Activated T-cell treated with anti-CD3 and anti-CD28 coated beads for 4 hours (primary cell): ENCODE measurements around the gene TRIM34.
"Not testable (repeated sequence)": the region's sequence is repeated elsewhere in the genome, so short reads cannot be mapped to it uniquely, and the experiment has no call there.

ENCODE experiments used
- DNase-seq: peaks from one replicate; pipeline ENCODE4 v3.0.0-alpha.2; 2020

The TRIM34 gene, protein sequence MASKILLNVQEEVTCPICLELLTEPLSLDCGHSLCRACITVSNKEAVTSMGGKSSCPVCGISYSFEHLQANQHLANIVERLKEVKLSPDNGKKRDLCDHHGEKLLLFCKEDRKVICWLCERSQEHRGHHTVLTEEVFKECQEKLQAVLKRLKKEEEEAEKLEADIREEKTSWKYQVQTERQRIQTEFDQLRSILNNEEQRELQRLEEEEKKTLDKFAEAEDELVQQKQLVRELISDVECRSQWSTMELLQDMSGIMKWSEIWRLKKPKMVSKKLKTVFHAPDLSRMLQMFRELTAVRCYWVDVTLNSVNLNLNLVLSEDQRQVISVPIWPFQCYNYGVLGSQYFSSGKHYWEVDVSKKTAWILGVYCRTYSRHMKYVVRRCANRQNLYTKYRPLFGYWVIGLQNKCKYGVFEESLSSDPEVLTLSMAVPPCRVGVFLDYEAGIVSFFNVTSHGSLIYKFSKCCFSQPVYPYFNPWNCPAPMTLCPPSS

DNA sequence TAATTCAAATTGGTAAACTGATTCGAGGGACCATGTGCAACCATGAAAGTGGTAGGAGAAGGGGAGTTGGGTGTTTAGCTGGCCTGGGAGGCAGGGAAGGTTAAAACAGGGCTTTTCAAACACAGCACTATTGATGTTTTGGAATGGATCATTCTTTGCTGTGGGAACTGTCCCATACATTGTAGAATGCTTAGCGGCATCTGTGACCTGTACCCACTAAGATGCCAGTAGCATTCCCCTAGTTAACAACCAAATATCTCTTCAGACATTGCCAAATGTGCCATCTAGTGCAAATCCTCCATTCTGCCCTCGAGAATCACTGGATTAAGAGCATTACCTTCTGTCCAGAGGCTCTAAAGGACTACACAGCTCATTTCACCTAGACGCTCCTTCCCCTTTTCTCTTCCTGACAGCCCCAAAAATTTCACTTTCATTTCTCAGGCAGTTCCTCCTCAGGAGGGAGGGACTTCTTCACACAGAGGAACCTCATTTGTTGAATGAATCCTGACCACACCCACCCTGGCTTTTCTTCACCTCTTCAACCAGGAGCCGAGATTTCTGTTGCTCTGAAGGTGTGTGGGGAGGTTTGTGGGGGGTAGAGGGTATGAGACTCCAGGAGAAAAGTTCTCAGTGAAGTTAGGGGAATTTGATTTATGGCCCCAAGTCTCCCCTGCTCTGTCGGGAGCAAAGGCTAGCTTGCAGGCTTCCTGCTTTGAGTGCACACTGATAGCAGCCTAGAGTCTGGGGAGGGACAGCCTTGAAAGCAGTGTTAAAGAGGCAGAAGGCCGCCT is at the start of gene TRIM34:
TRIM34 (plus strand) TSS at position 513 of the 791 bp plus-strand sequence. CDS start 7,331 bp downstream, outside the sequence.
- peak; percentile 50 for DNase-seq

DNA sequence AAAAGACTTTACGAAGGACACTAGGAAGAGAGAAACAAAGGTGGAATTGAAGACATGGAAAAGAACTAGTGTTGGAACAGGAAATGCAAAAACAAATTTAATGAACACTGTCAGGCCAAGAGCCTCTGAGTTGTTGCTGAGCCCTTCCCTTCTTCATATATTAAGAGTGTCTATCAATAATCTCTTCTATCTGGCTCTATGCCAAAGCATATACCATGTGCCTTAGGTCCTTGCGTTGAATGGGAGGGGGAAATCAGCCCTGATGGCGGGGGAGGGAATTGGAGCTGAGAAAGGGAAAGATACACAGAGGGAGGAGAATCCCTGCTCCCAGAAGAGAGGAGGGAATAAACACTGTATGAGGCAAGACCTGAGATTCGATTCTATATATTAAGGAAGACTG is 49.6 kb upstream of the TRIM34 start:
- DNase-seq = no peak

DNA sequence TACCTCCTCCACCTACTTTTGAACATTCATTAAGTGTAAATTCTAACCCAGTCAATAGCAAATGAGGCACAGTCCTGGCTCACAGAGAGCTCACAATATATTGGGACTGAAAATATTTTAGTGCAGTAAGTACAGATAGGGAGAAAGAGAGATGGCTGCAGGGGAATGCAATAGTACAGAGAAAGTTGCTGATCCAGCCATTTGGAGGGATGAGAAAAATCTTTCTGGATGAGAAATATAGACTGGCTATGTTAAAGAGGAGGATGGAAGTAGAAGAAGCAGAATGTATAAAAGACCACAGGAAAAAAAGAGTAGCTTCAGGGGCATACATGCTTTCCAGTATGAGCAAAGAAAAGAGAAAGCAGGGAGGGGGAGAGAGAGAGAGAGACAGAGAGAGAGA is 47.7 kb upstream of the TRIM34 start:
- DNase-seq = no peak

DNA sequence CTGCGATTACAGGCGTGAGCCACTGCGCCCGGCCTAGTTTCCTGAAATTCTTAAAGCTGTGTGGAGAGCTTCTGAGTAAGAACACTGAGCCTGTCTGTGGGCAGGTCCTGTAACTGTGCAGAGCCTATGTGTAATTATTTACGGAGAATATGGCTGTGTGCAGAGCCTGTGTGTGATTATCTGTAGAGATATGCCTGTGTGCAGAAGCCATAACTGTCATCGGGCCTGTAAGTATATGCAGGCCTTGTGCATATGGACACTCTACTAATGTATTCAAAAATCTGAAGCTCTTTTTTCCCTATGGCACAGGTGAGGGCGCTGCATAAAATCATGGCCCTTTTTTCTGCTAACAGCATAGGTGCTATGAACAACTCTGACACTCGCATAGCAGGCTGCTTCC is 44.2 kb upstream of the TRIM34 start, which contains the start of gene OR52B6:
OR52B6 (plus strand) TSS at position 301 of the 400 bp plus-strand sequence; CDS start at position 301, 0 bp downstream.
- no peak for DNase-seq

DNA sequence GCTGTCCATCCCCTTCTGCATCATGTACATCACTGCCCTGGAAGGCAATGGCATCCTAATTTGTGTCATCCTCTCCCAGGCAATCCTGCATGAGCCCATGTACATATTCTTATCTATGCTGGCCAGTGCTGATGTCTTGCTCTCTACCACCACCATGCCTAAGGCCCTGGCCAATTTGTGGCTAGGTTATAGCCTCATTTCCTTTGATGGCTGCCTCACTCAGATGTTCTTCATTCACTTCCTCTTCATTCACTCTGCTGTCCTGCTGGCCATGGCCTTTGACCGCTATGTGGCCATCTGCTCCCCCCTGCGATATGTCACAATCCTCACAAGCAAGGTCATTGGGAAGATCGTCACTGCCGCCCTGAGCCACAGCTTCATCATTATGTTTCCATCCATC is 43.8 kb upstream of the TRIM34 start:
- DNase-seq = no peak

DNA sequence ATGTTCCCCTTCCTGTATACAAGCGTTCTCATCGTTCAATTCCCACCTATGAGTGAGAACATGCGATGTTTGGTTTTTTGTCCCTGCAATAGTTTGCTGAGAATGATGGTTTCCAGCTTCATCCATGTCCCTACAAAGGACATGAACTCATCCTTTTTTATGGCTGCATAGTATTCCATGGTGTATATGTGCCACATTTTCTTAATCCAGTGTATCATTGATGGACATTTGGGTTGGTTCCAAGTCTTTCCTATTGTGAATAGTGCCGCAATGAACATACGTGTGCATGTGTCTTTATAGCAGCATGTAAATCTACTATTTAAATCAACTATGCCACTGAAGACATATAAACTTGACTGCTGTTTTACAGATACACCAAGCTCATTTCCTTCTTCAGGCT is 40.3 kb upstream of the TRIM34 start:
- not testable (repeated sequence) for DNase-seq

DNA sequence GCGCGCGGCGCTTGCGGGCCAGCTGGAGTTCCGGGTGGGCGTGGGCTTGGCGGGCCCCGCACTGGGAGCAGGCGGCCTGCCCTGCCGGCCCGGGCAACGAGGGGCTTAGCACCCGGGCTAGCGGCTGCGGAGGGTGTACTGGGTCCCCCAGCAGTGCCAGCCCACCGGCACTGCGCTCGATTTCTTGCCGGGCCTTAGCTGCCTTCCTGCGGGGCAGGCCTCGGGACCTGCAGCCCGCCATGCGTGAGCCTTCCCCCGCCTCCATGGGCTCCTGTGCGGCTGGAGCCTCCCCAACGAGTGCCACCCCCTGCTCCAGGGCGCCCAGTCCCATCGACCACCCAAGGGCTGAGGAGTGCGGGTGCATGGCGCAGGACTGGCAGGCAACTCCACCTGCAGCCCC is 34.9 kb upstream of the TRIM34 start:
- not testable (repeated sequence) for DNase-seq

DNA sequence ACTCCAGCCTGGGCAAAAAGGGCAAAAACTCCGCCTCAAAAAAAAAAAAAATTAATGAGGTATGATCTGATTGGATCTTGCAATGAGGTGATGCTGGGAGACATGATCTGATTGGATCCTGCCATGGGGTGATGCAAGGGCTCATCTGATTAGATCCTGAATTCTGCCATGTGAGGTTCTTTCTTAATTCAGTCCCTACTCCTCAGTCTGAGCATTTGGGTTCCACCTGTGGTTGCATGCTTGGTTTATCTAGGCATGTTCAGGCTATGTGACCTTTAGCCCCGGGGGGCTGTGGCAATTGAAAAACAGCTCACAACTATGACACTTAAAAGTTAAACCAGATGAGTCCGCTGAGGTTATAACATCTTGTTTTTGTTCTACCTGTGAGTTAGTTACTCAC is 33.2 kb upstream of the TRIM34 start:
- no peak for DNase-seq

DNA sequence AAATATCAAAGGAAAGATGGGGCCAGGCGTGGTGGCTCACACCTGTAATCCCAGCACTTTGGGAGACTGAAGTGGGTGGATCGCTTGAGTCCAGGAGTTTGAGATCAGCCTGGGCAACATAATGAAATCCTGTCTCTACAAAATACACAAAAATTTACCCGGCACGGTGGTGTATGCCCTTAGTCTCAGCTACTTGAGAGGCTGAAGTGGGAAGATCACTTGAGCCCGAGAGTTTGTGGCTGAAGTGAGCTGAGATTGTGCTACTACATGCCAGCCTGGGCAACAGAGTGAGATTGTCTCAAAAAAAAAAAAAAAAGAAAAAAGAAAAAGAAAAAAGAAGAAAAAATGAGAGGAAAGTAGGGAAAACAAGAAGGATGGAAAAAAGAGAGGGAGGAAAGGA is 32.2 kb upstream of the TRIM34 start:
- no peak for DNase-seq

DNA sequence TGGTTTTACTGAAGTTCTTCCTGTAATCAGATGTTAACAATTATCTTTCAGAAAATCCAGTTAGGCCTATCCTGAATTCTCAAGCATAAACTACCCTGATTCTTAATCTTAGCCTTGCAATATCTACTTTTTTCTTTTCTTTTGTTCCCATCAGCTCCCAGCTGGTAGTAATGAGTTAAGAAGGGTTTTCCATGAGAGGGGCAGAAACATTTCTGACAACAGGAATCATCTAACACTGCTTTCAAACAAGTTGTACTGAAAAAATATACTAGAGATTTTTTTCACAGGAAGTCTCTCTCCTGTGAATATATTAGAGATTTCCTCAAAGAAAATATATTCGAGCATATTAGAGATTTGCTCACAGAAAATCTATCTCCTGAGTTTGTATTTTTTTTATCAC is 31.7 kb upstream of the TRIM34 start:
- no peak for DNase-seq

DNA sequence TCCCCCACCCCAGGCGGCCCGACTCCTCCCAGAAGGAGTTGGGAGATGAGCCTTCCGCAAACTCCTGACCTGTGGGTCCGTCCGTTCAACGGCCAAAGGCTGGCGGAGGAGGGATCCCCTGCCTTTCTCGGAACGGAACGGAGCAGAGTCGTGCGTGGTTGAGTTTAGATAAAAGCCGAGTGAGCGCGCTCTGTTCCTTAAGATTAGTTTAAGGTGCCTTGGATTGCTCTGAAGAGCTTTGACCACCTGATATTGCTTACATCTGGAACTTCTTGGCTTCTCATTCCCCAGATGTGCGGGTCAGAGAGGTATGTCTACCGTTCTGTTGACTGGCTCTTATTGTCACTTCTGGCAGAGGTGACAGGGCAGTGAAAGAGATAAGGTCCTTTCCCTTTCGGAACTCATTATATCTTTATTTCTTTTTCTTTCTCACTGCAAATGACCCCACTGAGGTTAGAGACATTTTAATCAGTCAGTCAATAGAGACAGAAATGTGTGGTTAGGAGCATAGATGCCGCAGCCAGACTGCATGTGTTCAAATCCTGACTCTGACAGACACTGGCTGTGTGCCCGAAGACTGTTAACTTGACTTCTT is 28.1 kb upstream of the TRIM34 start, which contains the start of gene TRIM6:
TRIM6 (plus strand) TSS at position 31 of the 595 bp plus-strand sequence; CDS start at position 292, 261 bp downstream.
- no peak for DNase-seq

DNA sequence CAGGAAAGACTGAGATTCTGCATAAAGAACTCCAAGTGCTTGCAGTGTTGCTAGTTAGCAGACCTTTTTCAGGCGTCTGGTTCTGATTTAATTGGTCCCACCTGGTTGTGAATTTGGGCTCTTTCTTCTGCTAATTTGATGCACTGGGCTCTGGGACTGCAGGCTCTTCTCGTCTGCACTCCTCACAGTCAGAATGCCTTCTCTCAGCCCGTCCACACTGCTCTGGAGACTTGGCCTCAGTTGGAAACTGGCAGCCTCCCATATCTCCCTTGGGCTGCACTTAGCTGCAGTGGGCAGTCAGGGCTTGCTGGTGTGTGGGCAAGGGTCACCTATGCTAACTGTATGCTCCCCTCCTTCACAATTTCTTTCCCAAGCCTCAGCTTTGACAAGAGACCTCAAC is 26.8 kb upstream of the TRIM34 start:
- DNase-seq = no peak

DNA sequence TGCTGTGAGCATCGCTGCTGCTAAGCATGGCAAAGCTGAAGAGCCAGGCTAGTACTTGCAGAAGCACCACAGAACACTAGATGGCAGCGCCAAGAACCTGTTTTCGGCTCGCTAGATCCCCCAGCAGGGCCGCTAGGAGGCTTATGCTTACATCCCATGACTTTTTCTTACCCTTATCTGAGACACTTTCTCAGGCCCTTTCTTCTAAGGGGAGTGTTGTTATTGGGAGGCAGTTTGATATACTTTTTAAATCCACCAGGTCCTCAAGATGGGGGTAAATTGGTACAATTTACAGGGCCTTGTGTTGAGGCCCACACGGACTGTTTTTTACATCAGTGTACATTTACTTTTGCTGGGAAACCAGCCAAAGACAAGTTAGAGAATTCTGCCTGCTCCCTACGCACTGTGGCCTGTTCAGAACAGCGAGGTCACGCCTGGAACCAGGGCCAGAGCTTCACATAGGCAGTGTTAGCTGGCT is 24.4 kb upstream of the TRIM34 start:
- peak; percentile 37 for DNase-seq

DNA sequence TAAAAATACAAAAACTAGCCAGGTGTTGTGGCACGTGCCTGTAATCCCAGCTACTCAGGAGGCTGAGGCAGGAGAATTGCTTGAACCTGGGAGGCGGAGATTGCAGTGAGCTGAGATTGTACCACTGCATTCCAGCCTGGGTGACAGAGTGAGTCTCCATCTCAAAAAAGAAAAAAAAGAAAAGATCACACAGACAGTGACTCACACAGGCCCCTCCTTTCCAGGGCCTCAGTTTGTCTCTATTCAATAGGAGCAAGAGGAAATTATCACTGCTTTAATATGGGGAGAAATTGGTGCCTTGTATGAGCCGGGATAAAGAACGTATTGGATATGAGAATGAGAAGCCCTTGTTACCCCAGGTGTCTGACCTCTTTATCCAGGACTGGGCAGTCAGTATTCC is 22.0 kb upstream of the TRIM34 start:
- DNase-seq = not testable (repeated sequence)

DNA sequence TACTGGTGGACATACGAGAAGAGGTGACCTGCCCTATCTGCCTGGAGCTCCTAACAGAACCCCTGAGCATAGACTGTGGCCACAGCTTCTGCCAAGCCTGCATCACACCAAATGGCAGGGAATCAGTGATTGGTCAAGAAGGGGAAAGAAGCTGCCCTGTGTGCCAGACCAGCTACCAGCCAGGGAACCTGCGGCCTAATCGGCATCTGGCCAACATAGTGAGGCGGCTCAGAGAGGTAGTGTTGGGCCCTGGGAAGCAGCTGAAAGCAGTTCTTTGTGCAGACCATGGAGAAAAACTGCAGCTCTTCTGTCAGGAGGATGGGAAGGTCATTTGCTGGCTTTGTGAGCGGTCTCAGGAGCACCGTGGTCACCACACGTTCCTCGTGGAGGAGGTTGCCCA is 21.5 kb upstream of the TRIM34 start:
- DNase-seq = no peak

DNA sequence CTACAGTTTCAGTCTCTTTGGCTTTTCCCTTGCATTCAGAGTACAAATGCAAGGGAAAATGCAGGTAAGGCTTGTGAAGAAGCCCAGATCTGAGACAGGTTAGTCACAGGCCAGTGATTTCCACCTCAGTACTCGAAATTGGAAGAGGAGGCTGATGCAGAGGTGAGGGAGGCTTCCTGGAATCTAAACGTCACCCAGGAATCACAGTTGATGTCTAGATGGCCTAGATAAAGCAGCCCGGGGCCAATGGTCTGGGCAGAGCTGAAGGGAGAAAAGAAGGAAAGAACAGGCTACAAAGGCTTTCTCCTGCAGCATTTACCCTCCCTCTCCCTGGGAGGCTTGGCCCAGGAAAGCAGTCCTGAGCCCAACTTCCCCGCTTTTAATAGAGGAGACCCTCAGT is 19.9 kb upstream of the TRIM34 start:
- no peak for DNase-seq

DNA sequence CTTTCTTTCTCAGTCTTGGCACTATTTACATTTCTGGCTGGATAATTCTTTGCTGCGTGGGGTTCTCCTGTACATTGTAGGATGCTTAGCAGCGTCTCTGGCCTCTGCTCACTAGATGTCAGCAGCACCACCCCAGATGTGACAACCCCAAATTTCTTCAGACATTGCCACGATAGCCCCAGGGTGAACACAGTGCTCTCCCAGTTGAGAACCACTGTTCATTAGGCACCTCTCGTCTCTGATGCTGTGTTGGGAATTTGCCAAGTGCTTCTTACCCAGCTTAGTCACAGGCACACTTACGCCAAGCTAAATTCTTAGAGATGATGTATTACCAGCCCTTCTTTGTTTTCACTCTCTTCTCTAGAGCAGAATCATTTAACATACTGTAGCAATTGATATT is 19.0 kb upstream of the TRIM34 start:
- DNase-seq = no peak

DNA sequence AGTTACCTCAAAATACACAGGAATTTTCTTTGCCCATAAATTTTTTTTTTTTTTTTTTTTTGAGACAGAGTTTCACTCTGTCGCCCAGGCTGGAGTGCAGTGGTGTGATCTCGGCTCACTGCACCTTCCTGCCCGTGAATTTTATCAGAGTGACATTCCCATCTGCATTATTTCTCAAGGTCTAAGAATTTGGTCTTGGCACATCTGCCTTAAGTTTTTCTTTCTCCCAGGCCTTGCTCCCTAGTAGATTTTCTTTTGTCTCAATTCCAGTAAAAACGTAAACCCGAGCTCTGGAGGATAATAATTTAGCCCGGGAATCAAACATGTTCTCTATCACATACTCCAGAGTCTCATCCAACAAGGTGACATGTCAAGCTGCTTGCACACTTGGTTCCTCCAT is 16.0 kb upstream of the TRIM34 start:
- DNase-seq = no peak

DNA sequence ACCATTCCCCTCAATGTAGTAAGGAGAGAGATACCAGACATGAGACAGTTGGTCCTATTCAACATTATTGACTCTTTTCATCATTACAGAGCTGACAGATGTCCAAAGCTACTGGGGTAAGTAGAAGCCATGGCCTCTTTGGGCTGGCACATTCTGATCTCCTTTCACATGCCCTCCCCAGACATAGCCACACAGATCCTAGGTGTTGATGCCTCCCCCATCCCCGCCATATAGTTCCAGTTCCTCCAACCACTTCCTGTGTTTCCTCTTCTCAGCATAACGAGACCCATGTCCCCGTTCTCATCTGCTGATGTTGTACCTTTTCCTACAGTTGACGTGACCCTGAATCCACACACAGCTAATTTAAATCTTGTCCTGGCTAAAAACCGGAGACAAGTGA is 14.4 kb upstream of the TRIM34 start:
- no peak for DNase-seq

DNA sequence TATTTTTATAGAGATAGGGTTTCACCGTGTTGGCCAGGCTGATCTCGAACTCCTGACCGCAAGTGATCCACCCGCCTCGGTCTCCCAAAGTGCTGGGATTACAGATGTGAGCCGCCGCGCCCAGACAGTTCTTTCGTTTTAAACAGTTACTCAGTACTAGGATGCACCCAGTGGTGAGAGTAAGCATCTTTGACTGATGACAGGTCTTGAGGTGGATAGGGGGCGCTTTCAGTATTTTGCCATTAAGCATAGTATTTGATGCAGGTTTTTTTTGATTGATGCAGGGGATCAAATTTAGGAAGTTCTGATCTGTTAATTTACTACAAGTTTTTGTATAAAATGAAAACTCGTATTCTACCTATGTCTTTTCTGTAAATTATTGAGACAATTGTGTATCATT is 13.2 kb upstream of the TRIM34 start:
- no peak for DNase-seq

DNA sequence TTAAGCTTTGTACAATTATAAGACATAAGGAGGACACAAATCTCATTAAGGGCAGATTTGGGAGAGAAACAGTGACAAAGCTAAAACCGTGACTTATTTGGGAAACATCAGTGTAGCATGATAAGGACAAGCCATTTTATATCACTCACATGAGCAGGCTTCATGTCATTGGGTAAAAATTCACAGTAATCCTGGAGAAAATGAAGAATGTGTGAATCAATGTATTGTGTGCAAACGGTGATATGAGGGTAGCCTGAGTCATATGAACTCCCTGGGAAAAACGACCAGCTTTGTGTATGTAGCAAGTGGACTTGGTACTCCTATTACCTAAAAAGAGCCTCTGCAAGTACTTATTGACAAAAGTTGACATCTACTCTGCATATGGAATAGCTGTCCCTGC is 6.0 kb upstream of the TRIM34 start:
- DNase-seq = no peak

DNA sequence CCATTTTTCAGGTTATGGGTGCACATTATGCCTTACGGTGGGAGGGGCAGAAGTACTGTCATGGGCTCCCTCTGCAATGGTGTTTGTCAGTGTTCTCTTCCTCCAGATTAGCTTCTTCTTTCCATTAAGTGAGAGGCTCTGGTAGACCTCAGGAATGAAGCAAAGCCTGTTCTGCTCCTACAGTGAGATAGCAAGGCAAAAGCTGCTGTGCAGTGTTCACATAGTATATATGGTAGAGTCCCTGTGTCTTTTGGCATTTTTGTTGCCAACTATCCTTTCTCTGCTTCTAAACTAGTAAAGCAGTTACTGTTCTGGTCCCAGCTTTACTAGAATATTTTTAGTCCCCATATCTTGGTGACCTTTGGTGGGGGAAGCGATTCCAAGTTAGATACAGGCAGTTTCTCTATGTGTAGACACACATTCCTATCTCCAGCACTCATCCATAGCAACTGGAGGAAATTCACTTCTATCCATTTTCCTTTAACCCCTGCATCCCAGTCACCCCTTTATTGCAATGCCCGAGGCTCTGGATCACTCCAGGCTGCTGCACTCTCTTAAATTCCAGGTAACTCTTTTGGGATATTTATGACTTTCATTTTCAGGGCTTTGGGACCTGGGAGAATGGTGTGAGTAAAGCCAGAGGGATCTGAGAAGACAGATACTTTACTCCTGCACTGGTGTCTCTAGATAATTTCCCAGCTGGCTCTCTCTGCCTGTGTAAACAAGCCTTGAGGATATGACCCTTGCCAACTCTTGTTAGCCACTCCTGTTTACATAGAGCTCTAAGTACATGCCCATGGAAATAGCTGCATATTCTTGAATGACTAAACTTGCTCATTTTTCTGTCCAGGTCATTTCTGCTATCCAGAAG is 3.9 kb upstream of the TRIM34 start:
- no peak for DNase-seq
